Stimulated activated CD4-positive, alpha-beta T cell treated with anti-CD3 and anti-CD28 coated beads, TNF-alpha, amount 100 ng/mL, for 1 hour (primary cell): ENCODE data around the gene C1orf115.
"Not testable (repeated sequence)": the region's sequence is repeated elsewhere in the genome, so short reads cannot be mapped to it uniquely, and the experiment has no call there.

Experiments used
- DNase-seq, 3 donors: peaks; one replicate each; pipeline ENCODE4 v3.0.0-alpha.2; 2020; ENCODE audit warnings: low read depth in 3 of 3, low spot score in 1 of 3

C1orf115 gene

DNA sequence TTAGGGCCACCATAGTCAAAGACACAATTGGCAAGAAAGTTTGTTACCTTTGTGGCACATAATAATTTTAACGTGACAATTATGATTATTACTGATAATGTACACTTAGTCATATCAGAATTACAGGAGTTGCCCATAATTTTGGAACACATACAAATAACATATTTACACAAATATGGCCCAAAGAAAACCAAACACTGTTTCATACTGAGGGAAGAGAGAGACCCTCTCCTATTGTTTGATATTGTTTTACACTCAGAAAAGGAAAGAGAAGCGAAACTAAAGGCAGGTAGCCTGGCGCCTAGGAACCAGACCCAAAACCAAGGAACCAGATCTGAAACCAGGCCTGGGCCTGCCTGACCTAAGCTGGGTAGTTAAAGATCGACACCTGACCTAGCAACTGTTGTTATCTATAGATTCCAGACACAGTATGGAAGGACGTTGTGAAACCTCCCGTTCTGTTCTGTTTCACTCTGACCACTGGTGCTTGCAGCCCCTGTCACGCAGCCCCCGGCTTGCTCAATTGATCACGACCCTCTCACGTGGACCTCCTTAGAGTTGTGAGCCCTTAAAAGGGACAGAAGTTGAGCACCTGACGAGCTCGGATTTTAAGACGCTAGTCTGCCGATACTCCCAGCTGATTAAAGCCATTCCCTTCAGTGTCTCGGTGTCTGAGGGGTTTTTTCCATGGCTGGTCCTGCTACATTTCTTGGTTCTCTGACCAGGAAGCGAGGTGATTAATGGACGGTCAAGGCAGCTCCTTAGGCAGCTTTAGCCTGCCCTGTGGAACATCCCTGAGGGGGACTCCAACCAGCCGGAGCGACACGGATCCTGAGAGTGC, 27.9 kb downstream of the C1orf115 start:
- DNase-seq: no peak

DNA sequence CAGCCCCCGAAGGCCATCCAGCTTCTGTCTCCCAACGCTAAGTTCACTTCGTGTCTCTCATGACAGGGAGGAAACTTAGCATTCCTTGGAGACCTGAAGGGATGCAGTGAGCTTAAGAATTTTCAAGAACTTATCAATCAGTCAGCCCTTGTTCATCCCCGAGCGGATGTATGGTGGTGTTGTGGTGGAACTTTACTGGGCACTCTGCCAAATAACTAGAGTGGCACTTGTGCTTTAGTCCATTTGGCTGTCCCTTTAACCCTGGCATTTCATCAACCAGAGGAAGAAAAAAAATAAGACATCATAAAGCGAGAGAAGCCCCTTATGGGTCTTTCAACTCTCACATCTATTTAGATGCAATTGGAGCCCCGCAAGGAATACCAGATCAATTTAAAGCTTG, 31.1 kb downstream of the C1orf115 start:
- not testable (repeated sequence) for DNase-seq

DNA sequence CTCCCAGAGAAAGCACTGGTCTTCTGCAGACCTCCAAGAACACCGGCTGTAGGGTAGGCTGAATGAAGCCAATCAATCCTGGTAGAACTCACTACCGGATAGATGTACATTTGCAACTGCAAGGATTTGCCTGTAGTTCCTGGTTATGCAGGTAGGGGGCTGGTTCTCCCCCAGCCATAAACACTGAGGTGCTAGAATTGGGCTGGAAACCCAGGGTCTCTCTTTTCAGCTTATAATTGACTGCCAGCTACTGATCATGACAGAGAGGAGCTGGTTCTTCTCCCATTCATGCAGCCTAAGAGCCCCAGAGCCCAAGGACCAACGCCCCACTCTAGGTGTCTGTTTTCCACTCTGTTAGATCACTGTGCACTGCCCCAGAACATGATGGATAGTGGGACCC, 36.5 kb downstream of the C1orf115 start:
- no peak for DNase-seq

DNA sequence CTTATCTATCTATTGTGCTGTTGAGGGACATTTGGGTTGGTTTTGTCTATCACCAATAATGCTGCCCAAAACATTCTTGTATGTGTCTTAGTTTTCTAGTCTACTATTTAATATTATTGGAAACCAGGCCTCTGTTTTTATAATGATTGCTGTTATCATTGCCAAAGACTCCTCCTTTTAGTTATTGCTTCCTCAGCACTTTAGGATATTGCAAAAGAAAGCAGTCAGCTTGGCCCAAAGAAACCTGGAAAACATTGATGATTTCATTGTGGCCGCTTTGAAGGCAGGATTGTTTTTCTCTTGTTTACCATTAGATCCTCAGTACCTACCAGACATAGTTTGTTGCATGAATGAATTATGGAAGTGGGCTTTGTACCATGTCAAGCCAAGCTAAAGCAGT, 37.4 kb downstream of the C1orf115 start:
- DNase-seq: no peak

DNA sequence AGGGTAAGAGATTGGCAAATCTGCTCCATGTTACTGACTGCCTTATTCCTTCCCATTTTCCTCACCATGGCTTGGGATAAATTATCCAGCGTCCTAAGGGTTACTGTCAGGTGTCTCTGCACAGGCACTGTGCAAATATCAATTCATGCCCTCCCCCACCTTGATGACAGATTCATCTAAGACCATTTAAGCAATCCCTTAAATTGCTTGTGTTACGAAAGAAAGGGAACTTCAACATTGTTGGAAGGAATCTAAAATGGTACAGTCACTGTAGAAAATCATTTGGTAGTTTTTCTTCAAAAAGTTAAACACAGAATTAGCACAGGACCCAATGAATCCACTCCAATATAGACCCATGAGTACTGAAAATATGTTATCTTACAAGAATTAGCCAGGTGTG, 40.3 kb downstream of the C1orf115 start:
- DNase-seq: no peak

DNA sequence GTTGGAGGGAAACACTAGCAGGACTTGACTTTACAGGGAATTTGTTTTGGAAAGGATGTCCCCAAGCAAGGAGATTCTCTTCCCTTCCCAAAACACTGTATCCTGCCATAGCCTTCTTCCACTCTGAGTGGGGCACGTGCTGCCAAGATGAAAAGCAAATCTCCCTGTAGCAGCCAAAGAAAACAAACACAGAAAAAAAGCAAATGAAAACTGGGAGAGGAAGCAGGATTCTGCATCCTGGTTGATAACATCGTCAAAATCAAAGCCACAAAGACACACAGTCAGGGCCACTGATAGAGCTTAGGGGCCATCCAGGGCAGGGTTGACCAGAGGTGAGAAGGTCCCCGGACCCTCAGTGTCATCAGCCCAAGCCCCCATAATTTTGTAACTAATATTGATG, 42.0 kb downstream of the C1orf115 start:
- DNase-seq: no peak

DNA sequence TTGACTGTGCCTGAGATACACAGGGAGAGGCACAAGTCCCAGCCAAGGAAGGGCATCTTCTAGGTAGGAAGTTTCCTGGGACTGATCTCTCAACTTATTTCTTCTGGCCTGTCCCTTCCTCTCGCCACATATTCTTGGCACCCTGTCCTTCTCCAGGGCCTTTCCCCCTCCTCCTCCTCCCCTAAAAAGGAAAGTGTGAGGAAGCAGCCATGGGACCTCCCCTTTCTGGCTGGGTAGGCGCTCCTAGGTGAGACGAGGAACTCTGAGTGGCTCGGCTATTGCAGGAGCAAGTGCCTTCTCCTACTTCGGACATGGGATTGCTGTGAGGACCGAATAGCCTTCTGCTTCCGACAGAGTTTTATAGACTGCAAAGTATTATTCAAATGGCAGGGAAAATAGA, 42.5 kb downstream of the C1orf115 start:
- no peak for DNase-seq

DNA sequence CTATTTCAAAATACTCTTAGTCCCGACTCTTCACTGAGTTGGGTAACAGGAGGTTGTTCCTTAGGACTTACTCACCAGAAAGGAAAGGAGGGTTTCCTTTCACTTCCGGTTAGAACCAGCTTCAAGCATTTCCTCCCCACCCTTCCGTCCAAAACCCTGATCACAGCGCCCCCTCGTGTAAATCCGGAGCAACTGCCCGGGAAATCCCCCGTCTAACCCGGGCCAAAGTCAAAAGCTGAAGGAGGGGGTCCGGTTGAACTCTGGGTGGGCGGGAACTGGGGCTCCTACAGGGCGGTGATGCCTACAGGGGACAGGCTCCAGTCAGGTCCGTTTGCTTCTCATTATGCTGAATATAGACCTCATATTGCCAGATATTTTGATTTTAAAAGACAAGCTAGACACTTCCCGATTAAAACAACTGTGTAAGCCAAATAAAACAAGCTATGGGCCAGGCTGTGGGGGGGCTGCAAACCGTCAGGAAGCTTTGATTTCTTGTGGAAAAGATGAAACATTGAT, 43.0 kb downstream of the C1orf115 start:
- DNase-seq: peak; percentile 16 to 59 (median 52)

DNA sequence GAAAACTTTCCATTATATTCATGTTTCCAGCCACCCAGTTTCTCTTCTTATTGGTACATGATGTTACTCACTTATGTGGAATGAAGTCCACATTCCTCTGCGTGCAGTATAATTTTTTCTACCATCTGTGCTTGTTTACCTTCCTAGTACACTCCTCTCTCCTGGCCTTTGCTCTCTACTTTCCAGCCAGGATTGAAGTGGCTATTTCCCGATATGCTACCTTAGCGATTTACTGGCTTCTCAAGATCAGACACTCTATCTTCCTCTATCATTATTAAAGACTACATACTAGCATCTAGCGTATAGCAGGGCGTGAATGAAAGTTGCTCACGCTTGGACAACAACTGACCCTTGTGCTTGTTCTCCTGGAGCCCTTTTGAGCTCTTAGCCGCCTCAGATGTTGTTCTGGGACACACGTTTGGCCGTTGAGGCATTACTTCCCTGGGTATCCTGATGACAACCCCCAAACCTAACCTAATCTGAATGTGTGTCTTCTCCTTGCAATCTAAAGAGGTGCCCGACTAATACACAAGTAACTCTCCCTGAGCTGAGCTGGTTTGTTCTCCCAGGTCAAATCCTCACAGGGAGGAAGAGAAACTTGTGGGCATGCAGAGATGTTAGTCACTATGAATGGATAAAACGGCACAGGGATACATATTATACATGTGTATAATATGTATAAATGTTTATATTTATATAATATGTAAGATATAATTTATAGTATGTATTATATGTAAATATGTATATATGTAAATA, 44.6 kb downstream of the C1orf115 start:
- no peak for DNase-seq

DNA sequence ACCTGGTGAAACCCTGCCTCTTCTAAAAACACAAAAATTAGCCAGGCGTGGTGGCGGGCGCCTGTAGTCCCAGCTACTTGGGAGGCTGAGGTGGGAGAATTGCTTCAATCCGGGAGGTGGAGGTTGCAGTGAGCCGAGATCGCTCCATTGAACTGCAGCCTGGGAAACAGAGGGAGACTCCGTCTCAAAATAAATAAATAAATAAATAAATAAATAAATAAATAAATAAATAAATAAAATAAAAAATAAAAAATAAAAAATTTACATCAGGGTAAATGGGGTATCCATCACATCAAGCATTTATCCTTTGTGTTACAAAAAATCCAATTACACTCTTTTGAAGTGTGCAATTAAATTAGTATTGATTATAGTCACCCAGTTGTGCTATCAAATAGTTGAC, 46.1 kb downstream of the C1orf115 start:
- DNase-seq: not testable (repeated sequence)

DNA sequence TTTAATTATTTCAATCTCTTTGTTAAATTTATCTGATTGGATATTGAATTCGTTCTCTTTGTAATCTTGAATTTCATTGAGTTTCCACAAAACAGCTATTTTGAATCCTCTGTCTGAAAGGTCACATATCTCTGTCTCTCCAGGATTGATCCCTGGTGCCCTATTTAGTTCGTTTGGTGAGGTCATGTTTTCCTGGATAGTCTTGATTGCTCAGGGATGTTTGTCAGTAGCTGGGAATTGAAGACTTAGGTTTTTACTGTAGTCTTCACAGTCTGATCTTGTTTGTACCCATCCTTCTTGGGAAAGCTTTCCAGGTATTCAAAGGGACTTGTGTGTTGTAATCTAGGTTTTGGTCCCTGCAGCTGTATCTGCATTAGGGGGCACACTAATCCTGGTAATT, 51.2 kb downstream of the C1orf115 start:
- no peak for DNase-seq

DNA sequence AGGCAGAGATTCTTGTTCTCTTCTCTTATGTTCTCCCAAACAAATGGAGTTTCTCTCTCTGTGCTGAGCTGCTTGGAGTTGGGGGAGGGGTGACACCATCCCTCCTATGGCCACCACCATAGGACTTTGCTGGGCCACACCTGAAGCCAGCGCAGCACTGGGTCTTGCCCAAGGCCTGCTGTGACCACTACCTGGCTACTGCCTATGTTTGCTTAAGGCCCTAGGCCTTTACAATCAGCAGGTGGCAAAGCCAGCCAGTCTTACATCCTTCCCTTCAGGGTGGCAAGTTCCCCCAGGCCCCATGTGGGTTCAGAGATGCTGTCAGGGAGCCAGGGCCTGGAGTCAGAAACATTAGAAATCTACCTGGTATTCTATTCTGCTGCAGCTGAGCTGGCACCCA, 51.7 kb downstream of the C1orf115 start:
- no peak for DNase-seq

DNA sequence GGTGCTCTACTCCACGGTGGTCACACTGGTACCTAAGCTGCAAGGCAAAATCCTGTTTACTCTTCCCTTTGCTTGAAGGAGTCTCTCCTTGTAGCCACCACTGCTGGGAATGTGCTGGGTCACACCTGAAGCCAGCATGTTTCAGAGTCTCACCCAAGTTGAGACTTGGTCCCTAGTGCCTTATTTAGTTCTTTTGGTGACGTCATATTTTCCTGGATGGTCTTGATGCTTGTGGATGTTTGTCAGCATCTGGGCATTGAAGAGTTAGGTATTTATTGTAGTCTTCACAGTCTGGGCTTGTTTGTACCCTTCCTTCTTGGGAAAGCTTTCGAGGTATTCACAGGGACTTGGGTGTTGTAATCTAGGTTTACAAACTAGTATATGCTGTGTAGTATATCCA, 52.4 kb downstream of the C1orf115 start:
- no peak for DNase-seq

DNA sequence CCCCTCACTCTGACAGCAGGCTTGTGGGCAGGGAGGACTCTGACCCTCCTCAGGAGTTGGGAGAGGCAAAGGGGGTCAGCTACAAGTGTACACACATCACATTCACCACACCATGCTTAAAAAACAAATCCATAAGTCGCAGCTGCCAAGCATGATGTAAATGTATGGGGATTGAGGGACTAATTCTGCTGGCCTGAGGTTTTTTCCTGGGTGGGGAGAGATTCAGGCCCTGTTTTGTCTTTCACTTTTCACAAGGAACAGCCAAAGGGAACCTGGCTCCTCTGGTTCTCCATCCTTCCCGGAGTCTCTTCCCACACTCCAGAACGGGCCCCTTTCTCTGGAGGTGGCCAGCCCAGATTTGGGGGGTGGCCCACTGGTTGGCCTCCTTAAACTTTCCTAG, 56.7 kb downstream of the C1orf115 start:
- no peak for DNase-seq

DNA sequence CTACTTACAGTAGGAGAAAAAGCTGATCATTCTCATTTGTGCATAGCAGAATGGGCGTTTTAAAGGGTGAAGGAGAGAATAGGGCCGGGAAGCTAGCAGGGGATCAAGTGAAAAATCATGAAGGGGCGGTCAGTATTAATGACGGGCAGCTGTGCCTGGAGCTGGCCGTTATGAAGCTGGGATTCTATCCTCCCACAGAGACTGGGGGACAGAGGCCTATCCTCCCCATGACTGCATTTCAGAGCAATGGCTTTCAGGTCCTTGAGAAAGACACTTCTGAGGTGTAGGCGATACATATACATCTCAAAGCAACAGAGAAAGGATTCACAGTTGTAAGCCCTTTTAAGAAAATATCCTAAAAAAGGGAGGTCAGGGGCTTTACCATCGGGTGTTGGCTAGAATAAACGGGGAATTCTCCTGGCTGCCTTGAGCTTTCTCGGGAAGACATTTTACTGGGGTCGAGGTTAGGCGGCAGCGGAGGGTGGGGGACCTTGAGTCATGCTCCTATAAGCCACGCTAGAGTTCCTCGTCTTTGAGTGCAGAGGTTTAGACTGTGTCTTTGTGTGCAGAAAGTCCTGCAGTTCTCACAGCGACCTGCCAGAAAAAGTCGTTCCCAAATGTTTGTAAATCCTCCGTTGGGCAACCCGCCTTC, 57.4 kb downstream of the C1orf115 start:
- no peak for DNase-seq

DNA sequence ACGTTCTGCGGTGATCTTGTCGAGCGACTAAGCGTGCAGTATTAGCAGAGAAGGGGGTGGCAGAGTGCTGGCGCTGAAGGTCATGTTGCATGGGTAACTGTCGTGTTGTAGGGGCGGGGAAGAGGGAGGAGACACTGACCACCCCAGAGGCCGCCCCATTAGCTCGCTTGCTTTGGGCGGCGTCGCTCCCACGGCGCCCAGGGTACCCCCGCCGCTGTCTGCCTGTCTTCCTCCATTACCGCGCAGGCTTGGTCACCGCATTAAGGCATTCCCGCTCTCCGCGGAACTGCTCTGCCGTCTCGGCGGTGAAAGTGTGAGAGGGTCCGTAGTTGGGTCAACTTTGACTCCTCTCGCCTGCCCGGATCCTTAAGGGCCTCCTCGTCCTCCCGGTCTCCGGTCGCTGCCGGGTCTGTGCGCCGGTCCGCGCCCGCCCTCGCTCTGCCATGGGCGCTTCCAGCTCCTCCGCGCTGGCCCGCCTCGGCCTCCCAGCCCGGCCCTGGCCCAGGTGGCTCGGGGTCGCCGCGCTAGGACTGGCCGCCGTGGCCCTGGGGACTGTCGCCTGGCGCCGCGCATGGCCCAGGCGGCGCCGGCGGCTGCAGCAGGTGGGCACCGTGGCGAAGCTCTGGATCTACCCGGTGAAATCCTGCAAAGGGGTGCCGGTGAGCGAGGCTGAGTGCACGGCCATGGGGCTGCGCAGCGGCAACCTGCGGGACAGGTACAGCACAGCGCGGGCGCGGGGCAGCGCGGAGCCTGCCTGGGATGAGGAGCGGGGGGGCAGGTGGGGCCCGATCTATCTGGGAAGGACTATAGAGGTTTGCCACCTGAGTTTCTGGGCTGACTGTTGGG, 58.1 kb downstream of the C1orf115 start, which contains the start of gene MTARC2:
MTARC2 (plus strand) TSS at position 234 of the 846 bp plus-strand sequence; CDS start at position 444, 210 bp downstream.
- no peak for DNase-seq
